ENCODE results near the gene TSPAN4. TPM values are rescaled to one million over a fixed set of nuclear protein-coding genes. Genes with fewer than 3 reads are reported as not detected.

The TSPAN4 gene
- total RNA-seq, 4 donors from 2014 or later: 139 to 256 (median 221) TPM

DNA sequence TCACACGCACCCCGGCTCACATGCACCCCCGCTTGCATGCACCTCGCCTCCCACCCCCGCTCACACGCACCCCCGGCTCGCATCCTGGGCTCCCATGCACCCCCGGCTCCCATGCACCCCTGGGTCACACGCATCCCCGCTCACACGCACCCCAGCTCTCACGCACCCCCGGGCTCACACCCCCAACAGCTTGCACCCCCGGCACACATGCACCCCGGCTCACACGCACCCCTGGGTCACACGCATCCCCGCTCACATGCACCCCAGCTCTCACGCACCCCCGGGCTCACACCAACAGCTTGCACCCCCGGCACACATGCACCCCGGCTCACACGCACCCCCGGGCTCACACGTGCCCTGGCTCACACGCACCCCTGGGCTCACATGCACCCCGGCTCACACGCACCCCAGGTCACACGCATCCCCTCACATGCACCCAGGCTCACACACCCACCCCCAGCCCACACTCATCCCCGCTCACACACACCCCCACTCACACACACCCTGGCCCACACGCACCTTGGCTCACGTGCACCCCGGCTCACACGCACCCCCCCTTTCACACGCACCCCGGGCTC is 16.2 kb downstream of the TSPAN4 start:
- no peak for TF ChIP-seq EP300 (IDR thresholded peaks at IDR 0.05)
- TF ChIP-seq, protein P1, sequence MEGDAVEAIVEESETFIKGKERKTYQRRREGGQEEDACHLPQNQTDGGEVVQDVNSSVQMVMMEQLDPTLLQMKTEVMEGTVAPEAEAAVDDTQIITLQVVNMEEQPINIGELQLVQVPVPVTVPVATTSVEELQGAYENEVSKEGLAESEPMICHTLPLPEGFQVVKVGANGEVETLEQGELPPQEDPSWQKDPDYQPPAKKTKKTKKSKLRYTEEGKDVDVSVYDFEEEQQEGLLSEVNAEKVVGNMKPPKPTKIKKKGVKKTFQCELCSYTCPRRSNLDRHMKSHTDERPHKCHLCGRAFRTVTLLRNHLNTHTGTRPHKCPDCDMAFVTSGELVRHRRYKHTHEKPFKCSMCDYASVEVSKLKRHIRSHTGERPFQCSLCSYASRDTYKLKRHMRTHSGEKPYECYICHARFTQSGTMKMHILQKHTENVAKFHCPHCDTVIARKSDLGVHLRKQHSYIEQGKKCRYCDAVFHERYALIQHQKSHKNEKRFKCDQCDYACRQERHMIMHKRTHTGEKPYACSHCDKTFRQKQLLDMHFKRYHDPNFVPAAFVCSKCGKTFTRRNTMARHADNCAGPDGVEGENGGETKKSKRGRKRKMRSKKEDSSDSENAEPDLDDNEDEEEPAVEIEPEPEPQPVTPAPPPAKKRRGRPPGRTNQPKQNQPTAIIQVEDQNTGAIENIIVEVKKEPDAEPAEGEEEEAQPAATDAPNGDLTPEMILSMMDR (IDR thresholded peaks at IDR 0.05): no peak
- TF ChIP-seq POLR2A (IDR thresholded peaks at IDR 0.05): no peak
- Histone ChIP-seq H3K9me3 (no peaks in the 10 kb centered on the region), H3K36me3 (peaks cover 0 to 33% (median 0%) of the 10 kb centered on the region in 3 donors), H3K4me1 (peaks cover 0 to 94% (median 20%) of the 10 kb centered on the region in 4 donors), H3K4me3 (no peak overlapping the region), H3K27ac (no peak overlapping the region), H3K27me3 (no peaks in the 10 kb centered on the region)
- DNase-seq (ENCODE audit: low spot score in 2 of 2): no peak
- WGBS, 2 donors: 82 to 87% methylated on average over 36 to 37 of the region's 37 CpGs

GRCh38 chr11:859394-860131 is 16.9 kb downstream of the TSPAN4 start:
- DNase-seq (ENCODE audit: low spot score in 2 of 2): peak; percentile 61 to 62
- H3K27ac ChIP-seq: peak overlapping the region in 2 of 4 donors; percentile 53 to 60
- peak in 1 of 2 donors; percentile 24 for TF ChIP-seq EP300 (IDR thresholded peaks at IDR 0.05)
- TF ChIP-seq, protein P1 (IDR thresholded peaks at IDR 0.05): no peak
- no peak for TF ChIP-seq POLR2A (IDR thresholded peaks at IDR 0.05)
- 20 to 41% methylated on average over 22 to 23 of the region's 31 CpGs for WGBS, 2 donors
- H3K4me3 ChIP-seq: peak overlapping the region in 2 of 4 donors; percentile 16 to 20
- peaks cover 0 to 87% (median 16%) of the 10 kb centered on the region in 4 donors for H3K4me1 ChIP-seq
- peaks cover 0 to 34% (median 0%) of the 10 kb centered on the region in 3 donors for H3K36me3 ChIP-seq
- H3K9me3 ChIP-seq: no peaks in the 10 kb centered on the region
- no peaks in the 10 kb centered on the region for H3K27me3 ChIP-seq

GRCh38 chr11:860234-861104 is 17.8 kb downstream of the TSPAN4 start:
- Histone ChIP-seq H3K36me3 (peaks cover 0 to 42% (median 0%) of the 10 kb centered on the region in 3 donors), H3K9me3 (no peaks in the 10 kb centered on the region), H3K27me3 (no peaks in the 10 kb centered on the region), H3K4me3 (no peak overlapping the region), H3K27ac (peak overlapping the region in 2 of 4 donors; percentile 53 to 60), H3K4me1 (peaks cover 0 to 78% (median 14%) of the 10 kb centered on the region in 4 donors)
- 86 to 89% methylated on average over 16 to 18 of the region's 21 CpGs for WGBS, 2 donors
- no peak for DNase-seq (ENCODE audit: low spot score in 2 of 2)
- TF ChIP-seq POLR2A (IDR thresholded peaks at IDR 0.05) (no peak), EP300 (IDR thresholded peaks at IDR 0.05) (no peak)
- TF ChIP-seq, protein P1 (IDR thresholded peaks at IDR 0.05): no peak

- 86 to 90% methylated on average over 14 of the region's 14 CpGs for WGBS, 2 donors
- TF ChIP-seq, protein P1 (IDR thresholded peaks at IDR 0.05): no peak
- TF ChIP-seq EP300 (IDR thresholded peaks at IDR 0.05) (no peak), POLR2A (IDR thresholded peaks at IDR 0.05) (no peak)
- Histone ChIP-seq H3K9me3 (no peaks in the 10 kb centered on the region), H3K4me3 (no peak overlapping the region), H3K27me3 (no peaks in the 10 kb centered on the region), H3K27ac (no peak overlapping the region), H3K36me3 (peaks cover 0 to 42% (median 0%) of the 10 kb centered on the region in 3 donors), H3K4me1 (peaks cover 0 to 72% (median 14%) of the 10 kb centered on the region in 4 donors)
- no peak for DNase-seq (ENCODE audit: low spot score in 2 of 2)
Measured at GRCh38 chr11:861105-861479, 18.4 kb downstream of the TSPAN4 start.

All from tibial nerve (tissue), 4 donors.